Caco-2 (cell line): ENCODE data around the gene ZNF646. TPM values are rescaled to one million over a fixed set of nuclear protein-coding genes. Genes with fewer than 3 reads are reported as not detected.

Experiments used
- BruUV-seq: library from RNA; stranded (reverse); fragments of 400-500 nt; replicated peaks from 2 replicates; lab custom pipeline; 2021; lab: Mats Ljungman, UMichigan
- CTCF ChIA-PET: fragments of 300-600 bp; sonication (Branson Sonifier 250); formaldehyde crosslinking; loops from one replicate; lab custom pipeline; 2022; ENCODE audit warnings: antibody characterized with exemption; lab: Charles Lee
- POLR2A ChIA-PET: fragments of 300-600 bp; sonication (Branson Sonifier 250); formaldehyde crosslinking; loops from one replicate; lab custom pipeline; 2022; ENCODE audit warnings: antibody characterized with exemption; lab: Charles Lee
- DNase-seq, 2 experiments: peaks; one replicate each; pipeline versions ENCODE4 v3.0.0 to v3.0.0-alpha.2; 2020 to 2022
- H3K27me3 ChIP-seq: replicated peaks from 2 replicates; pipeline ENCODE4 v1.6.0; 2011; ENCODE audit warnings: low read length; ENCODE audit not compliant: control insufficient read depth, insufficient read depth
- H3K36me3 ChIP-seq: 2 replicates; pipeline ENCODE4 v1.5.1; 2011; ENCODE audit warnings: low read length; ENCODE audit not compliant: control insufficient read depth, insufficient read depth
- H3K4me1 ChIP-seq: fragments of 250-450 bp; sonication (Bioruptor Pico); 2 replicates; pipeline ENCODE4 v1.5.1; 2020; ENCODE audit warnings: mild to moderate bottlenecking
- H3K4me3 ChIP-seq: 2 replicates; pipeline ENCODE4 v1.5.1; 2011; ENCODE audit warnings: low read depth, mild to moderate bottlenecking, control low read depth, low read length
- H3K9me3 ChIP-seq: fragments of 250-450 bp; sonication (Bioruptor Pico); 2 replicates; pipeline ENCODE4 v1.5.1; 2020; ENCODE audit warnings: mild to moderate bottlenecking, moderate library complexity
- H3K27ac Mint-ChIP-seq: one replicate; pipeline ENCODE4 v1.8.0; 2022; ENCODE audit warnings: mixed read lengths; ENCODE audit not compliant: unreplicated experiment
- H3K27me3 Mint-ChIP-seq: one replicate; pipeline ENCODE4 v1.8.0; 2022; ENCODE audit warnings: mixed read lengths; ENCODE audit not compliant: insufficient read depth, unreplicated experiment
- H3K36me3 Mint-ChIP-seq: one replicate; pipeline ENCODE4 v1.8.0; 2022; ENCODE audit warnings: mild to moderate bottlenecking, mixed read lengths; ENCODE audit not compliant: insufficient read depth, unreplicated experiment
- H3K4me1 Mint-ChIP-seq: one replicate; pipeline ENCODE4 v1.8.0; 2022; ENCODE audit warnings: low read depth, mixed read lengths; ENCODE audit not compliant: unreplicated experiment
- H3K4me3 Mint-ChIP-seq: one replicate; pipeline ENCODE4 v1.8.0; 2022; ENCODE audit warnings: mild to moderate bottlenecking, moderate library complexity, mixed read lengths; ENCODE audit not compliant: unreplicated experiment
- H3K9me3 Mint-ChIP-seq: one replicate; pipeline ENCODE4 v1.8.0; 2022; ENCODE audit warnings: mixed read lengths; ENCODE audit not compliant: unreplicated experiment
- intact Hi-C: fragments of 100-400 bp; cut with micrococcal nuclease; formaldehyde crosslinking; loops from one replicate; pipeline ENCODE4 v1.10.0; 2022; ENCODE audit not compliant: unreplicated experiment
- total RNA-seq: library from RNA; stranded (reverse); gene quantifications from 2 replicates; pipeline ENCODE4 v1.2.3, GENCODE V29; 2022
- TF ChIP-seq, protein P1 (sequence below), 2 experiments: fragments of 200-600 bp in 1 of 2; IDR thresholded peaks; 1 replicate in 1 of 2; 2 replicates in 1 of 2; pipeline versions ENCODE4 v1.5.1 to v1.8.0; 2011 to 2022; ENCODE audit warnings: antibody characterized with exemption in 1 of 2, control low read depth in 1 of 2, inconsistent platforms in 1 of 2, low read depth in 1 of 2, low read length in 1 of 2, mild to moderate bottlenecking in 1 of 2, moderate library complexity in 1 of 2; ENCODE audit not compliant: insufficient read depth in 1 of 2, severe bottlenecking in 1 of 2, unreplicated experiment in 1 of 2

The ZNF646 gene
- total RNA-seq, 1 experiment from 2014 or later = 17.2 TPM

- H3K27me3 ChIP-seq = no peaks in the 10 kb centered on the region
- TF ChIP-seq, protein P1, sequence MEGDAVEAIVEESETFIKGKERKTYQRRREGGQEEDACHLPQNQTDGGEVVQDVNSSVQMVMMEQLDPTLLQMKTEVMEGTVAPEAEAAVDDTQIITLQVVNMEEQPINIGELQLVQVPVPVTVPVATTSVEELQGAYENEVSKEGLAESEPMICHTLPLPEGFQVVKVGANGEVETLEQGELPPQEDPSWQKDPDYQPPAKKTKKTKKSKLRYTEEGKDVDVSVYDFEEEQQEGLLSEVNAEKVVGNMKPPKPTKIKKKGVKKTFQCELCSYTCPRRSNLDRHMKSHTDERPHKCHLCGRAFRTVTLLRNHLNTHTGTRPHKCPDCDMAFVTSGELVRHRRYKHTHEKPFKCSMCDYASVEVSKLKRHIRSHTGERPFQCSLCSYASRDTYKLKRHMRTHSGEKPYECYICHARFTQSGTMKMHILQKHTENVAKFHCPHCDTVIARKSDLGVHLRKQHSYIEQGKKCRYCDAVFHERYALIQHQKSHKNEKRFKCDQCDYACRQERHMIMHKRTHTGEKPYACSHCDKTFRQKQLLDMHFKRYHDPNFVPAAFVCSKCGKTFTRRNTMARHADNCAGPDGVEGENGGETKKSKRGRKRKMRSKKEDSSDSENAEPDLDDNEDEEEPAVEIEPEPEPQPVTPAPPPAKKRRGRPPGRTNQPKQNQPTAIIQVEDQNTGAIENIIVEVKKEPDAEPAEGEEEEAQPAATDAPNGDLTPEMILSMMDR (IDR thresholded peaks at IDR 0.05; ENCODE audit: insufficient read depth in 1 of 2, low read depth in 1 of 2, low read length in 1 of 2, severe bottlenecking in 1 of 2, unreplicated experiment in 1 of 2) = no peak
- H3K9me3 Mint-ChIP-seq = no peaks in the 10 kb centered on the region
- CTCF ChIA-PET = no interaction called here
- H3K36me3 Mint-ChIP-seq = peaks cover 31% of the 10 kb centered on the region
- no peaks in the 10 kb centered on the region for H3K9me3 ChIP-seq
- no peaks in the 10 kb centered on the region for H3K36me3 ChIP-seq
- POLR2A ChIA-PET = no interaction called here
- no peak for DNase-seq
- no peak overlapping the region for H3K4me3 ChIP-seq
- no peak overlapping the region for H3K4me3 Mint-ChIP-seq
- BruUV-seq = no TSS peak
- intact Hi-C loops = no loop called here
- H3K27ac Mint-ChIP-seq = no peak overlapping the region
- no peaks in the 10 kb centered on the region for H3K4me1 Mint-ChIP-seq
- H3K27me3 Mint-ChIP-seq = no peaks in the 10 kb centered on the region
- no peaks in the 10 kb centered on the region for H3K4me1 ChIP-seq
Observed at GRCh38 chr16:31061126-31061812, 13.0 kb upstream of the ZNF646 start.

DNA sequence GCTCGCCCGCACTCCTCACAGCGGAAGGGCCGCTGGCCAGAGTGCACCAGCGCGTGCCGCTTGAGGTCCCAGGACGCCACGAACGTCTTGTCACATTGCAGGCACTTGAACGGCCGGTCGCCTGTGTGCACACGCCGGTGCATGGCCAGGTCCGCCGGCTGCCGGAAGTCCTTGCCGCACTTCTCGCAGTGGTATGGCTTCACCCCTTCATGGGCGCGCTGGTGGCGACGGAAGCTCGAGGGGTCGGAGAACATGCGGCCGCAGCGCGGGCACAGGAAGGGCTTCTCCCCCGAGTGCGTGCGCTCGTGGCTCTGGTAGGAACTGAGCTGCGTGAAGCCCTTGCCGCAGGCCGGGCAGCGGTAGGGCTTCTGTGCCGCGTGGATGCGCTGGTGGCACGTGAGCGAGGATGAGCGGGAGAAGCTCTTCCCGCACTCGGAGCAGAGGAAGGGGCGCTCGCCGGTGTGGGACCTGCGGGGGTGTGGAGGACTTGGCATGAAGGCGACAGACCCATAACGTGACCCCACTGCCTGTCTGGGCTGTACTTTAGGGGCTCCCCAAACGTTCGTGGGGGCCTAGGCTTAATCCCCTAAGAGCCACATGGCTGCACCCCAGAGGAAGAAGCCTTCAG lies 12.3 kb upstream of the ZNF646 start:
- Histone ChIP-seq H3K4me1 (no peaks in the 10 kb centered on the region), H3K36me3 (no peaks in the 10 kb centered on the region), H3K9me3 (no peaks in the 10 kb centered on the region), H3K27me3 (no peaks in the 10 kb centered on the region), H3K4me3 (no peak overlapping the region)
- no peaks in the 10 kb centered on the region for H3K27me3 Mint-ChIP-seq
- H3K9me3 Mint-ChIP-seq = no peaks in the 10 kb centered on the region
- BruUV-seq = no TSS peak
- no peak overlapping the region for H3K4me3 Mint-ChIP-seq
- H3K4me1 Mint-ChIP-seq = no peaks in the 10 kb centered on the region
- intact Hi-C loops = no loop called here
- ChIA-PET POLR2A (no interaction called here), CTCF (no interaction called here)
- peaks cover 31% of the 10 kb centered on the region for H3K36me3 Mint-ChIP-seq
- H3K27ac Mint-ChIP-seq = no peak overlapping the region
- TF ChIP-seq, protein P1 (IDR thresholded peaks at IDR 0.05; ENCODE audit: insufficient read depth in 1 of 2, low read depth in 1 of 2, low read length in 1 of 2, severe bottlenecking in 1 of 2, unreplicated experiment in 1 of 2) = no peak
- no peak for DNase-seq

DNA sequence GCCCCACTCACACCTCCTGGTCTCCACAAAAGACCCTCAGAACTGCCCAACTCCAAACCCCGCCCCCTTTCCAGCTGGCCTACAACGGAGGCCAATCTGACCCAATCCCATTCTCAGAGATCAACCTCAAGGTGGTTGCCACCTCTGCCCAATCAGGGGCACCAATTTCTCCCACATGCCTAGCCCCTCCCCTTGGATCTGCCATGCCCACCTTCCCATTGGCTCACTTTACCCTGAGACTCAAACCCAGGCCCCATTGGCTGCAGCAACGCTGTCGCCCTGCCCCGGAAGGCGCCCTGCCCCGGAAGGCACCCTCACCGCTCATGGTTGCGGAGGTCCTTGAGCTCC lies 10.8 kb upstream of the ZNF646 start:
- H3K27me3 ChIP-seq = no peaks in the 10 kb centered on the region
- H3K27ac Mint-ChIP-seq = no peak overlapping the region
- H3K4me1 ChIP-seq = no peaks in the 10 kb centered on the region
- ChIA-PET CTCF (no interaction called here), POLR2A (no interaction called here)
- TF ChIP-seq, protein P1 (IDR thresholded peaks at IDR 0.05; ENCODE audit: insufficient read depth in 1 of 2, low read depth in 1 of 2, low read length in 1 of 2, severe bottlenecking in 1 of 2, unreplicated experiment in 1 of 2) = no peak
- no peaks in the 10 kb centered on the region for H3K9me3 ChIP-seq
- no peaks in the 10 kb centered on the region for H3K9me3 Mint-ChIP-seq
- intact Hi-C loops = no loop called here
- no peaks in the 10 kb centered on the region for H3K4me1 Mint-ChIP-seq
- no peak overlapping the region for H3K4me3 ChIP-seq
- peaks cover 31% of the 10 kb centered on the region for H3K36me3 Mint-ChIP-seq
- H3K4me3 Mint-ChIP-seq = no peak overlapping the region
- H3K36me3 ChIP-seq = no peaks in the 10 kb centered on the region
- BruUV-seq = no TSS peak
- DNase-seq = no peak
- H3K27me3 Mint-ChIP-seq = no peaks in the 10 kb centered on the region
